ENCODE measurements around the gene MUSK.
A peak's percentile ranks its signal among the peaks of the same experiment; 100 is the strongest.

Gene MUSK

DNA sequence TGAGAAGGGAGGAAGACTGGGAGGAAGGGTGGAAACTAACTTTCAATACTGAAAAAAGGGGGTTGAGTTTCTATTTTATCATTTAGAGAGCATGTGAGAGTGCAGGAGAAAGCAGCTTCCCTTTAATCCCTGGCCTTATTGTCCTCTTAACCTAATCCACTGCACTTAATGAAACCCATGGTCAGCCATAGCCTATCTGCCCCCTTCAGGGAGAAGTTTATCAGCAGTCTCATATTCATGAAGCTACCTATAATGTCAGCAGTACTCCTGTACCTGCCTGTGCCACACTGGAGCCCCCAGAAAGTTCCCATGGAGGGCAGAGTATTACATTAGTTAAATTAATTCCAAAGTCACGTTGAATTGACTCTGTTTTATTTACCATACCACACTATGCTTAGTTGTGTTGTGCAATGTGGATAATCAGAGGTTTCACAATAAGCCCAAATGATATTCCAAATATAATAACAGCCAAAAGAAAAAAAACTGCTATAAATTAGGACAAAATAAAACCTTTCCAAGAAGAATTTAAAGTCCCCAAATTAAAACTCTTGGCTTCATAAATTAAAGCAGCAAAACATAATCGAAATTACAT, 62.9 kb downstream of the MUSK start:
- TF ChIP-seq GATA3 (IDR thresholded peaks at IDR 0.05; ENCODE audit: low read depth, low read length), result no peak

DNA sequence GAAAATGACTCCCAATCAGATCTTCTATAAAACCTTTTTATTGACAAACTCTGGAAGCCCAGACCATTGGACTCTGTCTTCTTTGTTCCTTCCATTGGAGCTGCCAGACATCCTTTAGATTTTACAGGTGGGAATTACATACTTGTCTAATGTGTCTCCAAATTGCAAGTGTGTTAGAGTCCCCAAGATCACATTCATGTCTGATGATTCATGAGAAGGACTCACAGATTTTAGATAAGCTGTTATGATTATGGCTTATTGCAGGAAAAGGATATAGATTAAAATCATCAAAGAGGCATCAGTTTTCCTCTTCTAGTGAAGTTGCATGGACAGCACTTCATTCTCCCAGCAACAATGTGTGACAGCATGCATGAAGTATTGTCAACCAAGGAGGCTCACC, 70.4 kb downstream of the MUSK start:
- TF ChIP-seq GATA2 (IDR thresholded peaks at IDR 0.05; ENCODE audit: low read depth, low read length) (no peak), GATA3 (IDR thresholded peaks at IDR 0.05; ENCODE audit: low read depth, low read length) (no peak)

DNA sequence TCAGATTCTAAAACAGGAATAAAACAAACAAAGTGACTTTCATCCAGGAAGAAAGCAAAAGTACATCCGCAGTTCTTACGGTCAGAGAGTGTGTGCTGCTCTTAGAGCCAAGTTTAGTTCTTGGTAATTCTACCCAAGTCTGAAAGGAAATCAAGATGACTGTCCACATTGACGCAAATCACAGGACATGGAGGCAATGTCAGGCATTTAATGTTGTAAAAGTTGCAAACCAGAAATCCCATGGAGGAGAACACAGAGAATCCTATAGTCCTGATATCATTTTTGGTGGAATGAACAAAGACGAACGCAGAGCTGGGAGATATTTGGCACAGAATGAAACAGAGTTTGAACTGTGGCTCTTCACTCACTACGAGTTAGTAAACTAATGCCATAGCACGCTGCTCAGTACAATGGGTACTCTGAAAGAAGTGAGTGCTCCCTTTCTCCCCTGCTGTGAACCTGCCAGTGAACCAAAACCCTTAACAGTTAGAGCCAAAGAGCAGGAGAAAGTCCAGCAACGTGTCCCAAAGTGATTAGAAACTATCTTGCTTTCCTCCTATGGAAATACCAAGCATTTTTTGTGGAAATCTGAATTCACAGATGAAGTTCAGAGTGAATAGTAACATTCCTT, 74.3 kb downstream of the MUSK start:
- TF ChIP-seq GATA3 (IDR thresholded peaks at IDR 0.05; ENCODE audit: low read depth, low read length) (no peak), GATA2 (IDR thresholded peaks at IDR 0.05; ENCODE audit: low read depth, low read length) (no peak)

DNA sequence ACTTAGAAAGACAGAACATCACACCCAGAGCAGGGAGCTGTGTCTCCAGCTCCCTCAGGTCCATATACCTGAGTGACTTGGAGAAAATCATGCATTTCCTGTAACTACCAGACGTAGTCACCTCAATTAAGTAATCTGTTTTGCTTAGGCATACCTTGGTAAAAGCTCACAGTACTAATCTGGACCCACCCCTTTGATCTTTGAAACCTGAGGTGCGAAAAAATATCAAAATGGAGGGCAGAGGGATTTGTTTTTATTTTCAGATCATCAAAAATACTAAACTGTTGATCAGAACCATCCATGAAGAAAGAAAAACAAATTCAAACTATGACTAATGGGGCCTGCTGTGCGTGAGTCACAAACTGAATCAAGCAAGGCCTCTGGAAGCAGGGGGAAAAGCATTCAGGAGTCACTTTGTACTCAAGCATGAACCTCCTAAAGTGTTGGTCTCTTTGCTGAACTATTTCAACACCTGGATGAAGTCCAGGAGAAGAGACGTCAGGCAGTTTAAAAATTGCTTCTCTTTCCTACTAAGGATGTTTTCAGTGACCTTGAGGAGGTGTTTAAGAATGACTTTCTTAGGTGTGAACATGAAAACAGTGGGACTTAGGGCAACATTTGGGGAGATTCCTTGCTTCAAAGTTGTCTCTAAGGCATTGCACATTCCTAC, 76.3 kb downstream of the MUSK start:
- TF ChIP-seq GATA2 (IDR thresholded peaks at IDR 0.05; ENCODE audit: low read depth, low read length), result no peak
- no peak for TF ChIP-seq GATA3 (IDR thresholded peaks at IDR 0.05; ENCODE audit: low read depth, low read length)

DNA sequence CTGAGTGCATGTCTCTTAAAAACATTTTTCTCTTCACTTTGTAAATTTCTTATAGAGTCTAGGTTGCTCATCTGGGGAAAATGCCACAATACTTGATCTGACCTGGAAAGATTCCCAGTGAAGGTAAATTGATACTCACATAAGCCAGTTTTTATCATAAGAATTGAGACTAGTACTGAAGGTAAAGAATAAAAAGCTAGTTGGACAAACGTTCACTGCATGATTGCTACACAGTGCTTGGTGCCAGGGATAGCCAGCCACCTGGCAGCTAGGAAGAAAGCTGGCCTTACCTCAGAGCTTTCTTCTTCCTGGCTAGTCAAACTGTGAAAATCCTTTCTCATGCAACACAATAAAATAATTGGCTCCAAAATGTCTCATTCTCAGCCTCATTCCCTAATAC, 77.1 kb downstream of the MUSK start:
- TF ChIP-seq GATA3 (IDR thresholded peaks at IDR 0.05; ENCODE audit: low read depth, low read length) (no peak), GATA2 (IDR thresholded peaks at IDR 0.05; ENCODE audit: low read depth, low read length) (no peak)

DNA sequence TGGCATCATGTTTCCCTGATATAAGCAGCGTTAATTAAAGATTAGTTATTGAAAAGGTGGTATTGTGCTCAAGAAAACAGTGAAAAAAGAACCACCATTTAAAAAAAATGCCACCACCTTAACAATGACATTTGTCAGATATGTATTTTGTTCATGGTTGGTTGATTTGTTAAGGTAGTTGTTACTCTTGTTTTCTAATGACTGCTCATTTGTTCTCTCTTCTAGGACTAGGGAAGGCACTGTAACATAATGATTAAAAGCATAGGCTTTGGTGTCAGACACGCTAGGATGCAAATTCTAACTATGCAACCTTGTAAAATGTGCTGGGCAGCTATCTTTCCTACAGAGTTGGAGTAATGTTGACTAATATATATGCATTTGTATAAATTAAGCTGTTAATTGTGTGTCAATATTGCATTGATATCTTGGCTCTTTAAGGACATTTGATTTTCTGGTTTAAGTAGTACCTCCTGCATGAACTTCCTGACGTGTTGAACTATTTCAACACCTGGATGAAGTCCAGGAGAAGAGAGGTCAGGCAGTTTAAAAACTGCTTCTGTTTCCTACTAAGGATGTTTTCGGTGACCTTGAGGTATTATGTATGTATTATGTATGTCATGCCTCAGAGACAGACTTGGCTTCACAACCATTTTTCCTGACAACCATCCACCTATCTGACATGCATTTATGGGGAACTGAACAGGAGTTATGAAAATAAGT, 77.8 kb downstream of the MUSK start:
- TF ChIP-seq GATA2 (IDR thresholded peaks at IDR 0.05; ENCODE audit: low read depth, low read length), result no peak
- TF ChIP-seq GATA3 (IDR thresholded peaks at IDR 0.05; ENCODE audit: low read depth, low read length), result no peak

DNA sequence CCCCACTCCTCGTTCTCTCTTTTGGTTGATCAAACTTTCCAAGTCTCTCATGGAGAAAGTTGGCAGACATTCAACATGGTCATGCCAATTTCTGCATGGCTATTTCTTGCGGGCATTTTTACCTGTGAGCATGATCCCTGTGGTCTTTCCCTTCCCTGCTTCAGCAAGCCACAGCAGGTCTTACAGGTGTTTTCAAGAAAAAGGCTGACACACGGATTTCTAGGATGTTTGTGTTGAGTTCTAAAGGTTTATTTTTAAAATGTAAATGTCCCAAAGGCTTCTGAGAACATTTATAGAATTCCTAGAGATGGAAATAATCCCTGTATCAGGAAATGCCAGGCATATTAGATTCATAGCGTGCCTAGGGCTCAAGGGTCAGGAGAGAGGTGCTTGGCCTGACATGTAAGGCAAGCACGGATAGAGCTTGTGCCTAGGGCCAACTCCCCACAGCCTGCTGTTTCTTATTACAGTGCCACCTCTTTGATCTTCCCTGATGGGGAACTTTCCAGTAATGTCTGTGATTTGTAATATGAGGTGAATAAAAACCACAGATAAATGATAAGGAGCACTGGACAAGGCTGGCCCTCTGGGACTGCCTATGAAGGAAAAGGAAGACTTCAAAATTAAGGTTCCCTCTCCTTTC, 79.8 kb downstream of the MUSK start:
- TF ChIP-seq GATA2 (IDR thresholded peaks at IDR 0.05; ENCODE audit: low read depth, low read length) (0 out of 2 replicates have a peak, but pooled peaks have one; percentile 7), GATA3 (IDR thresholded peaks at IDR 0.05; ENCODE audit: low read depth, low read length) (no peak)

DNA sequence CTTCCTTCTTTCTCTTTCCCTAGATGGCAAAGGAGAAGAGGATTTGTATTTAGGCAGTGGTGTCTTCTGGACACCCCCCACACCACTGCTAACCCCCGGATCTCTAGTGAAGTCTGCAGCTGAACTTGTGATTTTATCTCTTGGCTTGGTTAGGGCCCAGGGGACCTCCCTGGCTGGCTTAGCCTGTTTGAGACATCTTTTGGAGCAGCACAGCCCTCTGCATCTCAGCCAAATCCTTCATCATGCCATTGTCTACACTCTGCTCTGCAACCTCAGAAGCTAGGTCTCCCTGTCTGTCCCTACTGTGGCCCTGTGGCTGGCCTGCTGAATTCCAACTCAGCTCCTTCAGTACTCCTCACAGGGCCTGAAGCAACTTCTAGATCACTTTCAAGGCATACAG, 81.7 kb downstream of the MUSK start:
- no peak for TF ChIP-seq GATA3 (IDR thresholded peaks at IDR 0.05; ENCODE audit: low read depth, low read length)
- TF ChIP-seq GATA2 (IDR thresholded peaks at IDR 0.05; ENCODE audit: low read depth, low read length), result no peak

DNA sequence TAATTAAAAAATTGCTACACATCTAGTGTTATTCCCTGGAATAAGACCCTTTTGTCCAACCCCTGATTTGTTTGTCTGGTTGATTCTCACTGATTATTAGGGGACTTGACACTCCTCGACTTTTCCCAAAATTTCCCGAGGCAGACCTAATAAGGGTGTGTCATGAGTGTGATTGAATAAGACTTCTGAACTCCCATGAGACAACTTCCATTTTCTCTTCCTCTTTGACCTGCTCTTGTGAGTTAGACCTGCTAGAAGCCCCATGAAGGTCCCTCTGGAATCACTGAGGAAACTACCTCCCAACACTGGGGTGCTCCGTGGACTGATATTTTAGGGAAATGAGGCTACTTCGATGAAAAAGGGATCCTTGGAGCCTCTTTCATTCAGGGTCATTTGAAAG, 83.4 kb downstream of the MUSK start:
- TF ChIP-seq GATA2 (IDR thresholded peaks at IDR 0.05; ENCODE audit: low read depth, low read length), result no peak
- TF ChIP-seq GATA3 (IDR thresholded peaks at IDR 0.05; ENCODE audit: low read depth, low read length), result no peak

DNA sequence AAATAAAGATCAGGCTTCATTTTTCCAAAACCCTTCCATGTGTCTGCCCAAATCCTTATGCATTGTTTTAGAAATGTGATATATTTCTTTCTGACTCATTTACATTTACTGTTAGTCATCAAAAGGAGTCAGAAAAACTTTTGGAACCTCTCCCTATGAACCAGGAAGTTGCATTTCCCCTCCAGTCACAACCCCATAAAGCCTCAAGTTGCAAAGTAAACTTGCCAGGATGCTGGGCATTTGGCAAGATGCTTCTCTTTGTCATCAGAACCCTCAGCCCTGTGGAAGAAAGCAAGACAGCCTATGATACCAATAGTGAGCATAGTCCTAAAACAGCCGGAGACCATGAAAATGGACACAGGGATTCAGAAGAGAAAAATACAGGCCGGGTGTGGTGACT, 84.2 kb downstream of the MUSK start:
- TF ChIP-seq GATA3 (IDR thresholded peaks at IDR 0.05; ENCODE audit: low read depth, low read length) (no peak), GATA2 (IDR thresholded peaks at IDR 0.05; ENCODE audit: low read depth, low read length) (no peak)

DNA sequence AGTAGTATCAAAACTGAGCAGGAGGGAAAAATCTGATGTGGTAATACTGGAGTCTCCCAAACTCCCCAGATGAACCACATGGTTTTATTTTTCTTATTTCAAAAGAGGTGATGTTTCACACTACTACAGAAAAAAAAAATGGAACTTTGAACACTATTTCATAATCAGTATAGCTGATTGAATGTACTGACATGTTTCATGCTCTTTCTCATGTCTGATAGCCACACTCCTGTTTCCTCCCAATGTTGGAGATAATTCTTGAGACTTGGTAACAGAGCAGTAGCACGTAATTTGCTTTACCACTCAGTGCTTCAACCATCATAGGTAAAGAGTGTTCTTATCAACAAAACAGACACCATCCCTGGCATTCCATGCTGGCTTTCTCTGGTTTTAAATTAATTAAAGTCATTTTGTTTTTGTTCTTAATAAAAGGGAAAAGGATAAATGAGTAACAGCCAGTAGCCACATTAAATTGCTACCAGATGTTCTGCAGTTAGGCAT, 85.2 kb downstream of the MUSK start:
- TF ChIP-seq GATA3 (IDR thresholded peaks at IDR 0.05; ENCODE audit: low read depth, low read length), result peak; percentile 63; the same call in 1 of the 2 replicates
- TF ChIP-seq GATA2 (IDR thresholded peaks at IDR 0.05; ENCODE audit: low read depth, low read length), result no peak; the same call in 1 of the 2 replicates

DNA sequence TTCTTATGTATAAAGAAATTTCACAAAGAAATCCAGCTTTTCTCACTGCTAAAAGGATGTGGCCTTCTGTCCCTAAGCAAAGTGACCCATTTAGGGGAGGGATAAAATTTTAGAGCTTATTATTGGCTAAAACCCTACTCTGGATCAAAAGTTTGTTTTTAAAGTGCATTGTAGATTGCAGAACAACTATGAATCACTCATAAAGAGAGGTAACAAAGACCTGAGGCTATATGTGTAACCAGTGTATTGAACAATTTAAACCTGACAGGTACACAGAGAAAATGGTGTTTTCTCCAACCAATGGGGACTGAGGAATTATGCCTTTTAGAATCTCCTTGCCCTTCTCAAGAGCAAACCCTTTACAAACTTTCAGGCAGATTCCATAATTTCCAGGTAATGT, 86.6 kb downstream of the MUSK start:
- TF ChIP-seq GATA3 (IDR thresholded peaks at IDR 0.05; ENCODE audit: low read depth, low read length) (no peak), GATA2 (IDR thresholded peaks at IDR 0.05; ENCODE audit: low read depth, low read length) (no peak)

DNA sequence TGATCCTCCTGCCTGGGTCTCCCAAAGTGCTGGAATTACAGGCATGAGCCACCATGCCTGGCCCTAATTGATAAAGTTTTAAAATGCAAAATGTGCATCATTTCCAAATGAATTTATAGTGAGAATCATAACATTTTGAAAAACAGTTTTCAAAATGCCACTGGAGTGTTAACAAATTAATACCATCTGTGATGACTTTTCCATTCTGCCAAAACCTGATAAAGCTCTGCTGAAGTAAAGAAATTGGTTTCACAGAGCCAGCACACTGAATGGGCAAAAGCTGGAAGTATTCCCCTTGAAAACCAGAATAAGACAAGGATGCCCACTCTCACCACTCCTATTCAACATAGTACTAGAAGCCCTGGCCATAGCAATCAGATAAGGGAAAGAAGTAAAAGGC, 89.6 kb downstream of the MUSK start:
- no peak for TF ChIP-seq GATA2 (IDR thresholded peaks at IDR 0.05; ENCODE audit: low read depth, low read length)
- TF ChIP-seq GATA3 (IDR thresholded peaks at IDR 0.05; ENCODE audit: low read depth, low read length), result no peak

DNA sequence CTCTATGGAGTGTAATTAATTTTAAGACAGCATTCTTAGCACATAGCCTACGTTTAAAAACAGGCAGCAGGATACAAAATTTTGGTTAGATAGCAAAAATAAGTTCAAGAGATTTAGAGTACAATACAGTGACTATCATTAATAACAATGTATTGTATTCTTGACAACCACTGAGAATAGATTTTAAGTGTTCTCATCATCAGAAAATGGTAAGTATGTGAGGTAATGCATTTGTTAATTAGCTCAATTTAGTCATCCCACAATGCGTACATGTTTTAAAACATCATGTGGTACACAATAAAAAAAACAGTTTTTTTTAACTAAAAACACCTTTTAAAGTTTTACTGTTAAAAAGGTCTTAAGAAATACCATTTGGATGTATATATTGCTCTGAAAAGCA, 94.2 kb downstream of the MUSK start:
- TF ChIP-seq GATA3 (IDR thresholded peaks at IDR 0.05; ENCODE audit: low read depth, low read length) (no peak), GATA2 (IDR thresholded peaks at IDR 0.05; ENCODE audit: low read depth, low read length) (no peak)

Measured in SH-SY5Y (cell line).